ENCODE results near the gene HOXA4. TPM values are rescaled to one million over a fixed set of nuclear protein-coding genes. Genes with fewer than 3 reads are reported as not detected.

The HOXA4 gene
- total and polyA plus RNA-seq, 2 of the 8 experiments (the other 6 are each of a cell fraction or from before 2014, with no cell fraction given) = not detected

- no peak for DNase-seq (ENCODE audit: low read depth in 1 of 2, low spot score in 2 of 2)
- Histone ChIP-seq H3K79me2 (ENCODE audit: control insufficient read depth in 1 of 2, insufficient read depth in 2 of 2, low read length in 2 of 2) (no peaks in the 10 kb centered on the region), H3K56ac (replicated peaks; ENCODE audit: insufficient read length, low read depth, low read length) (no peak overlapping the region), H2BK15ac (ENCODE audit: low read length) (no peak overlapping the region), H2AFZ (ENCODE audit: low read length) (no peak overlapping the region), H4K5ac (ENCODE audit: insufficient read length, low read depth, low read length) (no peak overlapping the region), H4K20me1 (replicated peaks in 1 of 2; ENCODE audit: control insufficient read depth in 1 of 2, insufficient read depth in 2 of 2, low read length in 2 of 2) (peaks cover 22 to 34% of the 10 kb centered on the region in 2 experiments), H4K8ac (ENCODE audit: extremely low read depth, insufficient read depth, low read length) (no peak overlapping the region), H3K14ac (ENCODE audit: insufficient read length) (no peak overlapping the region), H3K4me2 (ENCODE audit: insufficient read depth in 1 of 2, low read depth in 2 of 2, low read length in 2 of 2) (peak overlapping the region; percentile 54 to 65), H3K23ac (ENCODE audit: insufficient read length) (no peak overlapping the region), H3K9me3 (ENCODE audit: insufficient read depth in 2 of 2, low read depth in 1 of 2, low read length in 1 of 2) (no peaks in the 10 kb centered on the region), H3K4me3 (ENCODE audit: extremely low read depth in 1 of 4, insufficient read depth in 2 of 4, low read depth in 3 of 4, low read length in 4 of 4) (peak overlapping the region in 1 of 4 experiments; percentile 45; a peak in 2 of 8 replicates), H3K27ac (ENCODE audit: low read depth, low read length) (no peak overlapping the region), H2BK120ac (replicated peaks; ENCODE audit: low read depth, low read length) (no peak overlapping the region), H3K4me1 (replicated peaks in 1 of 4; ENCODE audit: control insufficient read depth in 3 of 4, insufficient read depth in 4 of 4, low read length in 3 of 4) (peaks cover 0 to 15% (median 7%) of the 10 kb centered on the region in 4 experiments; a peak in 5 of 7 replicates), H2AK5ac (ENCODE audit: low read depth, low read length) (no peak overlapping the region), H4K91ac (replicated peaks; ENCODE audit: insufficient read length, low read length) (no peak overlapping the region), H3K79me1 (ENCODE audit: low read depth, low read length) (no peaks in the 10 kb centered on the region), H3K36me3 (ENCODE audit: control insufficient read depth in 2 of 4, insufficient read depth in 4 of 4, low read length in 3 of 4) (peaks cover 0 to 8% (median 0%) of the 10 kb centered on the region in 4 experiments; a peak in 2 of 8 replicates), H3K4ac (replicated peaks; ENCODE audit: insufficient read length, low read depth, low read length) (no peak overlapping the region), H3K9ac (replicated peaks in 1 of 4; ENCODE audit: extremely low read depth in 1 of 4, low read depth in 3 of 4, low read length in 3 of 4) (no peak overlapping the region), H2BK5ac (ENCODE audit: low read depth, low read length) (no peak overlapping the region), H3K27me3 (replicated peaks in 1 of 4; ENCODE audit: control insufficient read depth in 3 of 4, extremely low read depth in 1 of 4, insufficient read depth in 3 of 4, low read length in 3 of 4) (peaks cover 95 to 100% (median 99%) of the 10 kb centered on the region in 4 experiments), H3K23me2 (ENCODE audit: low read depth, low read length) (no peaks in the 10 kb centered on the region), H2BK12ac (ENCODE audit: low read depth, low read length) (no peak overlapping the region), H3K18ac (ENCODE audit: extremely low read depth, low read length) (no peak overlapping the region; the same call in 1 of the 2 replicates), H2BK20ac (ENCODE audit: low read length) (no peak overlapping the region)
- ChIA-PET POLR2A (ENCODE audit: partially characterized antibody) (interaction anchor here (1.2 kb wide), 1 partner anchor 12 kb away, joined by 3 read pairs; no protein-coding TSS in a partner anchor), CTCF (ENCODE audit: partially characterized antibody) (interaction anchor here (0.9 to 4.1 kb wide), 7 partner anchors 11 to 49 kb away, joined by 3 to 14 read pairs (median 6); partner anchors contain the start of genes HOXA5 and HOXA7)
- FAIRE-seq = no peak
- WGBS, 2 experiments (ENCODE audit: extremely low coverage in 1 of 2, insufficient coverage in 1 of 2, insufficient read length in 1 of 2, insufficient replicate concordance in 2 of 2, low coverage in 1 of 2, low lambda C conversion rate in 2 of 2, missing lambda C conversion rate in 1 of 2) = 9% methylated on average over 28 of the region's 47 CpGs; no CpG with 5 or more reads in 1 of the 2 experiments
- peak; percentile 17 for TF ChIP-seq CTBP2 (IDR thresholded peaks at IDR 0.05; ENCODE audit: borderline replicate concordance, insufficient read depth, insufficient read length, low read length)
- no peak for TF ChIP-seq HDAC2 (IDR thresholded peaks at IDR 0.05; ENCODE audit: borderline replicate concordance in 1 of 2, low read depth in 2 of 2, low read length in 2 of 2)
- peak; percentile 95 for TF ChIP-seq RNF2 (IDR thresholded peaks at IDR 0.05; ENCODE audit: borderline replicate concordance, low read depth, low read length, missing control alignments, poor library complexity, severe bottlenecking)
- TF ChIP-seq TCF12 (IDR thresholded peaks at IDR 0.05; ENCODE audit: low read depth, low read length) = no peak
- no peak for TF ChIP-seq USF2 (IDR thresholded peaks at IDR 0.05; ENCODE audit: low read length)
- TF ChIP-seq SUZ12 (IDR thresholded peaks at IDR 0.05; ENCODE audit: low read length) = no peak; the same call in 1 of the 2 replicates
- TF ChIP-seq BACH1 (IDR thresholded peaks at IDR 0.05; ENCODE audit: low read length) = no peak
- TF ChIP-seq SIN3A (conservative IDR thresholded peaks at IDR 0.05 in 1 of 2, IDR thresholded peaks at IDR 0.05 in 1 of 2; ENCODE audit: low read depth in 1 of 2, low read length in 2 of 2) = no peak
These were observed 22.9 kb downstream of the HOXA4 start for GRCh38 chr7:27107391-27108381.
